PFSK-1 (cell line): ENCODE data around the gene EEFSEC.

Experiments
- FOXP2 ChIP-seq: optimal IDR thresholded peaks from 2 replicates; pipeline ENCODE3; 2011; ENCODE audit warnings: borderline replicate concordance, control low read depth, inconsistent platforms; ENCODE audit not compliant: insufficient read depth; ENCODE audit errors: extremely low read length, extremely low read depth
- POLR2AphosphoS5 ChIP-seq: IDR thresholded peaks from 2 replicates; pipeline ENCODE4 v1.6.1; 2012; ENCODE audit warnings: low read depth, mild to moderate bottlenecking, control low read depth, low read length, moderate library complexity
- SIN3A ChIP-seq: IDR thresholded peaks from 2 replicates; pipeline ENCODE4 v1.6.1; 2012; ENCODE audit warnings: mild to moderate bottlenecking, low read length, moderate library complexity, borderline replicate concordance; ENCODE audit not compliant: insufficient read depth
- TAF1 ChIP-seq: IDR thresholded peaks from 2 replicates; pipeline ENCODE4 v1.6.1; 2012; ENCODE audit warnings: low read length, control low read depth, borderline replicate concordance; ENCODE audit not compliant: insufficient read depth
- TF ChIP-seq, protein P1 (sequence below), 2 experiments: IDR thresholded peaks; 2 replicates each; pipeline versions ENCODE4 v1.6.1 to v1.8.0; 2011 to 2012; ENCODE audit warnings: low read depth in 2 of 2, low read length in 2 of 2, control low read depth in 1 of 2, inconsistent platforms in 1 of 2, mild to moderate bottlenecking in 1 of 2, moderate library complexity in 1 of 2; ENCODE audit not compliant: insufficient read depth in 1 of 2

Gene EEFSEC

DNA sequence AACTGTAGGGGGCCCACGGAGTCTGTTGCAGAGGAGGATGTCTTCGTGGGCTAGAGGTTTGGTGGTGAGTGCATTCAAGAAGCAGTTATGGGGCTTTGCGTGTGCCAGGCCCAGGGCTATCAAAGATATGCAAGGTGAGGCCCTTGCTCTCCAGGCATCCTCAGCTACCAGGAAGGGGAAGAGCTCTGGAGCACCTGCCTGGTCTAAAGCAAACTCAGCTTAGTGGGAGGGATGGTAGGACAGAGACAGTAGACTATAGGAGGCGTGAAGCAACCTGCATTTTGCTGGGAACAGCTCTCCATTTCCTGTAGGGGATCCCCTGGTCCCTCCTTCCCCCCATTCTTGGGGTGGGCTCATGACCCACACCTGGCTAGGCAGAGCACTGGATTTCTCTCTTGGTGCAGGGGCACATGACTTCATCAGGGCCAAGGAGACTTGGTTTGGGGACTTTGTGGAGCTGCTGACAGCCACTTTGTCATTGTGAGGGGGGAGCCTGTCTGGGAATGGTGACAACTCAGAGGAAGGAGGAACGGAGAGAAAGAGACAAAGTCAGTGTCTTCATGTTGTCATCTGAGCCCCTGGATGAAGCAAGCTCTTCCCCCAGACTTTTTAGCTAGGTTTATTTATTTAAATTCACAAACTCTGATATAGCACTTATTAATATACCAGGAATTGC is 8.6 kb upstream of the EEFSEC start:
- TF ChIP-seq POLR2AphosphoS5 (no peak), SIN3A (no peak), TAF1 (no peak)
- TF ChIP-seq, protein P1, sequence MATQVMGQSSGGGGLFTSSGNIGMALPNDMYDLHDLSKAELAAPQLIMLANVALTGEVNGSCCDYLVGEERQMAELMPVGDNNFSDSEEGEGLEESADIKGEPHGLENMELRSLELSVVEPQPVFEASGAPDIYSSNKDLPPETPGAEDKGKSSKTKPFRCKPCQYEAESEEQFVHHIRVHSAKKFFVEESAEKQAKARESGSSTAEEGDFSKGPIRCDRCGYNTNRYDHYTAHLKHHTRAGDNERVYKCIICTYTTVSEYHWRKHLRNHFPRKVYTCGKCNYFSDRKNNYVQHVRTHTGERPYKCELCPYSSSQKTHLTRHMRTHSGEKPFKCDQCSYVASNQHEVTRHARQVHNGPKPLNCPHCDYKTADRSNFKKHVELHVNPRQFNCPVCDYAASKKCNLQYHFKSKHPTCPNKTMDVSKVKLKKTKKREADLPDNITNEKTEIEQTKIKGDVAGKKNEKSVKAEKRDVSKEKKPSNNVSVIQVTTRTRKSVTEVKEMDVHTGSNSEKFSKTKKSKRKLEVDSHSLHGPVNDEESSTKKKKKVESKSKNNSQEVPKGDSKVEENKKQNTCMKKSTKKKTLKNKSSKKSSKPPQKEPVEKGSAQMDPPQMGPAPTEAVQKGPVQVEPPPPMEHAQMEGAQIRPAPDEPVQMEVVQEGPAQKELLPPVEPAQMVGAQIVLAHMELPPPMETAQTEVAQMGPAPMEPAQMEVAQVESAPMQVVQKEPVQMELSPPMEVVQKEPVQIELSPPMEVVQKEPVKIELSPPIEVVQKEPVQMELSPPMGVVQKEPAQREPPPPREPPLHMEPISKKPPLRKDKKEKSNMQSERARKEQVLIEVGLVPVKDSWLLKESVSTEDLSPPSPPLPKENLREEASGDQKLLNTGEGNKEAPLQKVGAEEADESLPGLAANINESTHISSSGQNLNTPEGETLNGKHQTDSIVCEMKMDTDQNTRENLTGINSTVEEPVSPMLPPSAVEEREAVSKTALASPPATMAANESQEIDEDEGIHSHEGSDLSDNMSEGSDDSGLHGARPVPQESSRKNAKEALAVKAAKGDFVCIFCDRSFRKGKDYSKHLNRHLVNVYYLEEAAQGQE (IDR thresholded peaks at IDR 0.05; ENCODE audit: insufficient read depth in 1 of 2, low read depth in 2 of 2, low read length in 2 of 2): no peak

DNA sequence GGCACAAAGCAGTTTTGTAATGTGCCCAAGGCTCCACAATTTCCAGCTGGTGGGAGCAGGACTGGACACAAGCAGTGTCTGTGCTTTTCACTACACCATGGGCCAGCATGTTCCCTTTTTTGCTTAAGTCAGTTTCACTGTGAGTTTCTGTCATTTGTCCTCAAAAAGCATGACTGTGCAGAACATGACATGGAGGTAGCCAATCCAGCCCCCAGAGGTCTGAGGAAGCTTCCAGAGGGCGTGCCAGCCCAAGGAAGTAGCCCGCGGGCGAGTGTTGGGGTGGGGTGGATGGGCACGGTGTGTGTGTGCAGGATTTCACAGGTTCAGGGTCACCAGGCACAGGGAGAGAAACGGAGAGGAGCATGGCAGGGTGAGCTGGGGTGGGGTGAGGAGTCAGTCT is 8.0 kb upstream of the EEFSEC start:
- no peak for TF ChIP-seq SIN3A
- no peak for TF ChIP-seq TAF1
- TF ChIP-seq FOXP2: no peak
- TF ChIP-seq, protein P1 (IDR thresholded peaks at IDR 0.05; ENCODE audit: insufficient read depth in 1 of 2, low read depth in 2 of 2, low read length in 2 of 2): no peak
- TF ChIP-seq POLR2AphosphoS5: no peak

DNA sequence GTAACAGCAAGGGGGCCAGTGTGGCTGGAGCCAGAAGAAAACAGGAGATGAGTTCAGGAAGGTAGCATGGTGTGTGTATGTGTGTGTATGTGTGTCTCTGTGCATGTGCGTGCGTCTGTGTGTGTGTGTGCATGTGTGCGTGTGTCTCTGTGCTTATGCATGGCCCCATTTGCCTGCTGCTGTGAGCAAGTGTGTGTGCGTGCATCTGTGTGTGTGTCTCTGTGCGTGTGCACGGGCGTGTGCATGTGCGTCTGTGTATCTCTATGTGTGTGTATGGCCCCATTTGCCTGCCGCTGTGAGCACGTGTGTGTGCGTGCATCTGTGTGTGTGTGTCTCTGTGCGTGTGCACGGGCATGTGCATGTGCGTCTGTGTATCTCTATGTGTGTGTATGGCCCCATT is 7.1 kb upstream of the EEFSEC start:
- TF ChIP-seq, protein P1 (IDR thresholded peaks at IDR 0.05; ENCODE audit: insufficient read depth in 1 of 2, low read depth in 2 of 2, low read length in 2 of 2): no peak
- TF ChIP-seq SIN3A: no peak
- TF ChIP-seq POLR2AphosphoS5: no peak
- no peak for TF ChIP-seq TAF1
- TF ChIP-seq FOXP2: no peak

DNA sequence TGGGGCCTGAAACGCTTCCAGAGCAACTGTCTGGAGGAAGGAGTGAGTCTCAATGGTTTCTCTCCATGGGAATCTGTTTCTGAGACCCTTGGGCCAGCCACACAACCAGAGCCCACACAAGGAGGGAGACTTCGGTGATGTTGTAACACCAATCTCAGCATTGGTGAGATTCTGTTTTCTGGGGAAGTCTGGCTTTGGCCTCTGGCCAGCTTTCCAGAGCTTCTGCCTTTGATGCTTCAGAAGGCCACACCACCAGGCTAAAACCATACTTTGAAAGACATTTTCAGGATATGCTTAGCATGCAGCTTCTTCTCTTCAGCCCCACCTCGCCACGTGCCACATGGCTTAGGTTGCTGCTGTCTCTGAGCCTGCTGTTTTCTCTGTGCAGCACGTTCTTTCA is 3.6 kb upstream of the EEFSEC start:
- no peak for TF ChIP-seq FOXP2

DNA sequence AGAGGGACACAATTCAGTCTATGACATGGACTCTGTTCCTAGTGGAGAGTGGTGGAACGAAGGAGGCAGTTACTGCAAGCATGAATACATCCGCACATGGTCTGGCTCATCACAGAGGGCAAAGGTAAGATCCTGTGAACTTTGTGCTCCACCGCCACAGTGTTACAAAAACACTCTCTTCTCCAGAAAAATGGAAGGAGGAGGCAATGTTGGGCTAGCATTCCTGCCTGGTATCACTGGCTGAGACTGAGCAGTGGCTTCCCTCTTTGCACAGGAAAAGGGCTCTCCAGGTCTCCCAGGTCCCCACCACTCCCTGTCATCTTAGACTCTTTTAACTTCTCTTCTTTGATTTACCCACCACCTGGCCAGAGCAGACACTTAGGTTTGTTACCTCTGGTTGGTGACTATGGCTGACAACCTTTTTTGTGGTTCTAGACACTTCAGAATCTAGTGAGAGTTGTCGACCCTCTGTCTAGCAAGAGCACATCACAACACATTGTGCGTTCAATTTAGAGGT is 1.5 kb upstream of the EEFSEC start:
- no peak for TF ChIP-seq FOXP2
- TF ChIP-seq, protein P1 (IDR thresholded peaks at IDR 0.05; ENCODE audit: insufficient read depth in 1 of 2, low read depth in 2 of 2, low read length in 2 of 2): no peak
- TF ChIP-seq POLR2AphosphoS5: no peak
- TF ChIP-seq TAF1: no peak
